Testis (tissue), 3 donors: ENCODE results near the gene SAMHD1. TPM values are rescaled to one million over a fixed set of nuclear protein-coding genes. Genes with fewer than 3 reads are reported as not detected.
"Not testable (repeated sequence)": the region's sequence is repeated elsewhere in the genome, so short reads cannot be mapped to it uniquely, and the experiment has no call there.

Experiments
- DNase-seq: peaks from one replicate; pipeline ENCODE4 v3.0.0-alpha.2; 2019
- H3K27ac ChIP-seq, 2 donors: fragments of 200-600 bp; sonication (generic); one replicate each; pipeline ENCODE4 v1.5.1; 2019
- H3K27me3 ChIP-seq: fragments of 200-600 bp; sonication (generic); one replicate; pipeline ENCODE4 v1.5.1; 2019
- H3K36me3 ChIP-seq: fragments of 200-600 bp; sonication (generic); one replicate; pipeline ENCODE4 v1.5.1; 2017; ENCODE audit warnings: low read depth; ENCODE audit errors: missing control alignments
- H3K4me1 ChIP-seq: fragments of 200-600 bp; sonication (generic); one replicate; pipeline ENCODE4 v1.5.1; 2019
- H3K4me3 ChIP-seq, 2 donors: fragments of 200-600 bp; sonication (generic); one replicate each; pipeline ENCODE4 v1.5.1; 2017 to 2019
- H3K9me3 ChIP-seq: fragments of 200-600 bp; sonication (generic); one replicate; pipeline ENCODE4 v1.5.1; 2017
- CTCF ChIP-seq, 3 experiments: fragments of 450-650 bp in 2 of 3; fragments of 200-600 bp in 1 of 3; sonication (generic) in 1 of 3; IDR thresholded peaks; one replicate each; pipeline ENCODE4 v1.5.1; 2016 to 2019; ENCODE audit warnings: antibody characterized with exemption in 3 of 3, mild to moderate bottlenecking in 2 of 3, moderate library complexity in 1 of 3
- POLR2A ChIP-seq: fragments of 450-650 bp; IDR thresholded peaks from one replicate; pipeline ENCODE4 v1.6.1; 2017; ENCODE audit warnings: antibody characterized with exemption, mild to moderate bottlenecking, moderate library complexity
- WGBS, 2 donors: methylation state at CpG; one replicate each; pipeline ENCODE4 v1.1.5; 2018; 5-methylcytosine and 5-hydroxymethylcytosine counted together
- intact Hi-C: fragments of 100-400 bp; cut with DNase I; formaldehyde crosslinking; loops from one replicate; pipeline ENCODE4 v1.15.1; 2023; ENCODE audit warnings: low total_unique reads
- polyA plus RNA-seq: library from polyadenylated mRNA; stranded (reverse); fragments of 350-450 nt; fragmentation: Illumina TruSeq; extraction: RNeasy Lipid Tissue Mini Kit (QIAGEN cat#74804); gene quantifications from one replicate; pipeline ENCODE4 v1.2.3, GENCODE V29; 2014; ENCODE audit warnings: low read depth, low replicate concordance; ENCODE audit not compliant: insufficient read depth
- total RNA-seq, 2 donors: library from RNA; depleted of rRNA; stranded (reverse); fragments of >200 nt; gene quantifications; one replicate each; pipeline ENCODE4 v1.2.3, GENCODE V29; 2016

SAMHD1 gene
- total and polyA plus RNA-seq, 3 donors from 2014 or later, result 38.7 to 79.0 (median 61.9) TPM

GRCh38 chr20:36969478-36970186 lies 18.1 kb upstream of the SAMHD1 start:
- 84 to 88% methylated on average over 10 of the region's 10 CpGs for WGBS, 2 donors

GRCh38 chr20:36969051-36969450 lies 17.5 kb upstream of the SAMHD1 start:
- no peak for DNase-seq
- no peaks in the 10 kb centered on the region for H3K4me1 ChIP-seq
- H3K27me3 ChIP-seq, result no peaks in the 10 kb centered on the region
- H3K36me3 ChIP-seq, result no peaks in the 10 kb centered on the region
- TF ChIP-seq POLR2A, result no peak
- no peak for TF ChIP-seq CTCF (IDR thresholded peaks at IDR 0.05)
- H3K9me3 ChIP-seq, result no peaks in the 10 kb centered on the region
- 93 to 95% methylated on average over 4 of the region's 4 CpGs for WGBS, 2 donors
- no peak overlapping the region for H3K4me3 ChIP-seq
- no peak overlapping the region for H3K27ac ChIP-seq
- intact Hi-C loops, result no loop called here

More at GRCh38 chr20:36969478-36970186, 18.1 kb upstream of the SAMHD1 start:
- no peaks in the 10 kb centered on the region for H3K4me1 ChIP-seq
- TF ChIP-seq POLR2A (no peak), CTCF (IDR thresholded peaks at IDR 0.05) (no peak)
- no peaks in the 10 kb centered on the region for H3K27me3 ChIP-seq
- intact Hi-C loops, result no loop called here
- no peak overlapping the region for H3K4me3 ChIP-seq
- H3K9me3 ChIP-seq, result no peaks in the 10 kb centered on the region
- H3K27ac ChIP-seq, result no peak overlapping the region
- DNase-seq, result no peak
- H3K36me3 ChIP-seq, result no peaks in the 10 kb centered on the region

GRCh38 chr20:36967636-36968035 lies 16.1 kb upstream of the SAMHD1 start:
- WGBS, 2 donors, result 91 to 92% methylated on average over 5 of the region's 5 CpGs

GRCh38 chr20:36966965-36967364 lies 15.5 kb upstream of the SAMHD1 start:
- H3K4me1 ChIP-seq, intact Hi-C loops, H3K4me3 ChIP-seq, H3K9me3 ChIP-seq, H3K27me3 ChIP-seq, H3K27ac ChIP-seq, DNase-seq, H3K36me3 ChIP-seq: not testable (repeated sequence)
- WGBS, 2 donors, result 94 to 98% methylated on average over 3 of the region's 3 CpGs

More at GRCh38 chr20:36967636-36968035, 16.1 kb upstream of the SAMHD1 start:
- intact Hi-C loops, result no loop called here
- Histone ChIP-seq H3K4me1 (no peaks in the 10 kb centered on the region), H3K27ac (no peak overlapping the region), H3K27me3 (no peaks in the 10 kb centered on the region), H3K9me3 (no peaks in the 10 kb centered on the region), H3K4me3 (no peak overlapping the region), H3K36me3 (no peaks in the 10 kb centered on the region)
- no peak for DNase-seq
- TF ChIP-seq CTCF (IDR thresholded peaks at IDR 0.05) (no peak), POLR2A (no peak)

- H3K27ac ChIP-seq, DNase-seq, H3K27me3 ChIP-seq, H3K4me3 ChIP-seq, H3K9me3 ChIP-seq, H3K36me3 ChIP-seq, H3K4me1 ChIP-seq, intact Hi-C loops: not testable (repeated sequence)
- 87% methylated on average over 9 of the region's 9 CpGs for WGBS, 2 donors
Measured at GRCh38 chr20:36962354-36962941, 10.9 kb upstream of the SAMHD1 start.

- Histone ChIP-seq H3K36me3 (no peaks in the 10 kb centered on the region), H3K9me3 (no peaks in the 10 kb centered on the region), H3K27me3 (no peaks in the 10 kb centered on the region), H3K4me1 (no peaks in the 10 kb centered on the region), H3K4me3 (no peak overlapping the region), H3K27ac (no peak overlapping the region)
- TF ChIP-seq CTCF (IDR thresholded peaks at IDR 0.05) (no peak), POLR2A (no peak)
- 75 to 83% methylated on average over 4 of the region's 4 CpGs for WGBS, 2 donors
- intact Hi-C loops, result no loop called here
- no peak for DNase-seq
Measured at GRCh38 chr20:36959242-36959641, 7.7 kb upstream of the SAMHD1 start.
